AG04449 (cell line): ENCODE results near the gene SDK2.

Experiments used
- CTCF ChIA-PET: fragments of 350-600 bp; formaldehyde crosslinking; extraction: SDS; loops from one replicate; lab custom pipeline; 2021; ENCODE audit warnings: antibody characterized with exemption; lab: Yijun Ruan, JAX
- POLR2A ChIA-PET: fragments of 400-600, 350-600 bp; formaldehyde crosslinking; extraction: SDS; loops from one replicate; lab custom pipeline; 2020; ENCODE audit warnings: antibody characterized with exemption, inconsistent platforms; lab: Yijun Ruan, JAX
- DNase-seq: peaks from one replicate; pipeline ENCODE4 v3.0.0-alpha.2; 2010; ENCODE audit warnings: low read depth, low spot score
- H3K4me3 ChIP-seq: 2 replicates; pipeline ENCODE4 v1.5.1; 2011; ENCODE audit warnings: low read depth, mild to moderate bottlenecking, control low read depth, low read length
- CTCF ChIP-seq: IDR thresholded peaks from one replicate; pipeline ENCODE4 v1.5.1; 2011; ENCODE audit warnings: mild to moderate bottlenecking, moderate library complexity, low read length, control low read depth, inconsistent platforms; ENCODE audit not compliant: insufficient read depth; ENCODE audit errors: missing control alignments

Gene SDK2

GRCh38 chr17:73404246-73404645, 240.0 kb downstream of the SDK2 start:
- POLR2A ChIA-PET, result no interaction called here
- CTCF ChIA-PET, result interaction anchor here (0.6 kb wide), 1 partner anchor 27 kb away, joined by 3 read pairs; no protein-coding TSS in a partner anchor

GRCh38 chr17:73402466-73402865, 241.8 kb downstream of the SDK2 start:
- TF ChIP-seq CTCF, result no peak
- POLR2A ChIA-PET, result no interaction called here
- no peak overlapping the region for H3K4me3 ChIP-seq
- CTCF ChIA-PET, result no interaction called here
- no peak for DNase-seq

More at GRCh38 chr17:73404246-73404645, 240.0 kb downstream of the SDK2 start:
- TF ChIP-seq CTCF, result no peak
- no peak for DNase-seq
- H3K4me3 ChIP-seq, result no peak overlapping the region

- no peak for TF ChIP-seq CTCF
- ChIA-PET POLR2A (no interaction called here), CTCF (interaction anchor here (1.3 kb wide), 1 partner anchor 28 kb away, joined by 4 read pairs; no protein-coding TSS in a partner anchor)
- no peak overlapping the region for H3K4me3 ChIP-seq
- no peak for DNase-seq
Observed at GRCh38 chr17:73401911-73402310, 242.3 kb downstream of the SDK2 start.

- CTCF ChIA-PET, result interaction anchor here (1.3 kb wide), 1 partner anchor 29 kb away, joined by 4 read pairs; no protein-coding TSS in a partner anchor
- no peak for DNase-seq
- POLR2A ChIA-PET, result no interaction called here
- no peak for TF ChIP-seq CTCF
- no peak overlapping the region for H3K4me3 ChIP-seq
Observed at GRCh38 chr17:73400915-73401545, 243.2 kb downstream of the SDK2 start.

- CTCF ChIA-PET, result no interaction called here
- no peak for DNase-seq
Observed at GRCh38 chr17:73399056-73399455, 245.2 kb downstream of the SDK2 start.

More at GRCh38 chr17:73399056-73399455, 245.2 kb downstream of the SDK2 start:
- POLR2A ChIA-PET, result no interaction called here
- H3K4me3 ChIP-seq, result no peak overlapping the region
- TF ChIP-seq CTCF, result no peak
